CD4-positive, alpha-beta T cell (primary cell): ENCODE data around the gene MT4. TPM values are rescaled to one million over a fixed set of nuclear protein-coding genes. Genes with fewer than 3 reads are reported as not detected.

Experiments
- ATAC-seq: fragments of 200-7000 bp; cut with Tn5 transposase; one replicate; pipeline ENCODE4 v1.10.0; 2022; ENCODE audit warnings: mild to moderate bottlenecking; ENCODE audit not compliant: poor library complexity
- CTCF ChIA-PET: fragments of 350-600 bp; sonication (Branson Sonifier 250); formaldehyde crosslinking; loops from one replicate; lab custom pipeline; 2021; ENCODE audit warnings: antibody characterized with exemption, inconsistent platforms; lab: Charles Lee
- POLR2A ChIA-PET: fragments of 350-600 bp; sonication (Branson Sonifier 250); formaldehyde crosslinking; loops from one replicate; lab custom pipeline; 2021; ENCODE audit warnings: antibody characterized with exemption, inconsistent platforms; lab: Charles Lee
- DNase-seq, 14 experiments: peaks; one replicate each; pipeline ENCODE4 v3.0.0-alpha.2; 2013 to 2020; ENCODE audit warnings: mixed read lengths in 2 of 14
- H3K27ac ChIP-seq, 2 donors: one replicate each; pipeline versions ENCODE4 v1.5.1 to v1.7.0; 2013; ENCODE audit warnings: low read length in 2 of 2, low read depth in 1 of 2, mild to moderate bottlenecking in 1 of 2
- H3K27me3 ChIP-seq, 2 experiments: 1 replicate in 1 of 2; 2 replicates in 1 of 2; pipeline versions ENCODE4 v1.6.1 to v1.7.0; 2013; ENCODE audit warnings: low read length in 2 of 2, control low read depth in 1 of 2, mild to moderate bottlenecking in 1 of 2, moderate library complexity in 1 of 2; ENCODE audit not compliant: insufficient read depth in 2 of 2, control insufficient read depth in 1 of 2
- H3K36me3 ChIP-seq: one replicate; pipeline ENCODE4 v1.6.1; 2013; ENCODE audit warnings: low read length, control low read depth; ENCODE audit not compliant: insufficient read depth
- H3K4me1 ChIP-seq: one replicate; pipeline ENCODE4 v1.6.1; 2013; ENCODE audit warnings: low read length, control low read depth; ENCODE audit not compliant: insufficient read depth
- H3K4me3 ChIP-seq: one replicate; pipeline ENCODE4 v1.5.1; 2013; ENCODE audit warnings: mild to moderate bottlenecking, low read length, moderate library complexity
- H3K9me3 ChIP-seq, 2 experiments: 1 replicate in 1 of 2; 2 replicates in 1 of 2; pipeline versions ENCODE4 v1.6.1 to v1.7.0; 2013; ENCODE audit warnings: low read length in 2 of 2, mild to moderate bottlenecking in 2 of 2, control low read depth in 1 of 2, moderate library complexity in 1 of 2; ENCODE audit not compliant: control insufficient read depth in 1 of 2, insufficient read depth in 1 of 2
- H3K27ac Mint-ChIP-seq: one replicate; pipeline ENCODE4 v1.8.0; 2020; ENCODE audit warnings: mixed read lengths
- H3K27me3 Mint-ChIP-seq: one replicate; pipeline ENCODE4 v1.8.0; 2021; ENCODE audit warnings: mixed read lengths
- H3K36me3 Mint-ChIP-seq: one replicate; pipeline ENCODE4 v1.8.0; 2021; ENCODE audit warnings: low read depth, mixed read lengths
- H3K4me1 Mint-ChIP-seq: one replicate; pipeline ENCODE4 v1.8.0; 2021; ENCODE audit warnings: low read depth, mixed read lengths
- H3K4me3 Mint-ChIP-seq: one replicate; pipeline ENCODE4 v1.8.0; 2020; ENCODE audit warnings: mild to moderate bottlenecking, mixed read lengths
- H3K9me3 Mint-ChIP-seq: one replicate; pipeline ENCODE4 v1.8.0; 2020; ENCODE audit warnings: mixed read lengths
- CTCF ChIP-seq: fragments of 200-600 bp; IDR thresholded peaks from one replicate; pipeline ENCODE4 v1.8.0; 2022; ENCODE audit warnings: antibody characterized with exemption, mild to moderate bottlenecking
- intact Hi-C, 2 experiments: fragments of 100-400 bp; cut with DNase I in 1 of 2; cut with micrococcal nuclease in 1 of 2; formaldehyde crosslinking; loops; one replicate each; pipeline versions ENCODE4 v1.15.1 to v1.9.0; 2023 to 2025; cut with DNase I, micrococcal nuclease
- total RNA-seq, 174 experiments: library from RNA in 2 of 174; stranded (reverse) in 2 of 174; gene quantifications; one replicate each; pipeline ENCODE4 v1.2.3 and lab custom pipeline; 2021 to 2026

The MT4 gene
- total RNA-seq, 2 experiments from 2014 or later = not detected

DNA sequence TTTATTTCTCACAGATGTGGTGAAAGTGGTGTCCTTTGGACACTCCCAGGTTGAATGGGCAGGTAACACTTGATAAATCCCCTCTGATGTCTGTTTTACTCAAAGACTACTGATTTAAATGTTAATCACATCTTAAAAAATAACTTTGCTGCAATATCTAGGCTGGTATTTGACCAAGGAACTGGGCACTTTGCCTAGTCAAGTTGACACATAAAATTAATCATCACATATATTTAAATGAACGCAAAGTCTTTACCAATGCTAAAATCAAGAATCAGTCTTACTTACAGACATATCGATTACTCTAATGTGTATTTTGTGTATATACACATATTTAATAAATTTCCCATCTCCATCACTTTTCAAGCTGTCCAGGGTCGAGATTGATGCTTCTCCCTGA, 50.5 kb downstream of the MT4 start:
- Histone ChIP-seq H3K36me3 (no peaks in the 10 kb centered on the region), H3K27ac (no peak overlapping the region), H3K9me3 (no peaks in the 10 kb centered on the region), H3K27me3 (peaks cover 7 to 8% of the 10 kb centered on the region in 2 experiments), H3K4me1 (peaks cover 27% of the 10 kb centered on the region), H3K4me3 (no peak overlapping the region)
- Mint-ChIP-seq H3K4me3 (no peak overlapping the region), H3K27me3 (peaks cover 13% of the 10 kb centered on the region), H3K27ac (no peak overlapping the region), H3K36me3 (no peaks in the 10 kb centered on the region), H3K4me1 (peaks cover 19% of the 10 kb centered on the region), H3K9me3 (no peaks in the 10 kb centered on the region)
- POLR2A ChIA-PET = no interaction called here
- TF ChIP-seq CTCF = no peak
- DNase-seq = no peak
- ATAC-seq = no peak
- intact Hi-C loops = no loop called here
- CTCF ChIA-PET = no interaction called here

- Mint-ChIP-seq H3K27ac (no peak overlapping the region), H3K4me3 (peak overlapping the region; percentile 71), H3K4me1 (peaks cover 6% of the 10 kb centered on the region), H3K36me3 (no peaks in the 10 kb centered on the region), H3K27me3 (peaks cover 13% of the 10 kb centered on the region), H3K9me3 (no peaks in the 10 kb centered on the region)
- H3K27ac ChIP-seq = no peak overlapping the region
- H3K4me3 ChIP-seq = peak overlapping the region; percentile 31
- no peak for TF ChIP-seq CTCF
- ATAC-seq (no peak), DNase-seq (no peak)
- ChIA-PET CTCF (no interaction called here), POLR2A (interaction anchor here (1.4 kb wide), 1 partner anchor 8 kb away, joined by 7 read pairs; the partner anchor contains the start of gene MT2A)
- peaks cover 7 to 8% of the 10 kb centered on the region in 2 experiments for H3K27me3 ChIP-seq
- no peaks in the 10 kb centered on the region for H3K36me3 ChIP-seq
- intact Hi-C loops = no loop called here
- H3K9me3 ChIP-seq = no peaks in the 10 kb centered on the region
- peaks cover 14% of the 10 kb centered on the region for H3K4me1 ChIP-seq
Measured at GRCh38 chr16:56616608-56617211, 51.8 kb downstream of the MT4 start.

DNA sequence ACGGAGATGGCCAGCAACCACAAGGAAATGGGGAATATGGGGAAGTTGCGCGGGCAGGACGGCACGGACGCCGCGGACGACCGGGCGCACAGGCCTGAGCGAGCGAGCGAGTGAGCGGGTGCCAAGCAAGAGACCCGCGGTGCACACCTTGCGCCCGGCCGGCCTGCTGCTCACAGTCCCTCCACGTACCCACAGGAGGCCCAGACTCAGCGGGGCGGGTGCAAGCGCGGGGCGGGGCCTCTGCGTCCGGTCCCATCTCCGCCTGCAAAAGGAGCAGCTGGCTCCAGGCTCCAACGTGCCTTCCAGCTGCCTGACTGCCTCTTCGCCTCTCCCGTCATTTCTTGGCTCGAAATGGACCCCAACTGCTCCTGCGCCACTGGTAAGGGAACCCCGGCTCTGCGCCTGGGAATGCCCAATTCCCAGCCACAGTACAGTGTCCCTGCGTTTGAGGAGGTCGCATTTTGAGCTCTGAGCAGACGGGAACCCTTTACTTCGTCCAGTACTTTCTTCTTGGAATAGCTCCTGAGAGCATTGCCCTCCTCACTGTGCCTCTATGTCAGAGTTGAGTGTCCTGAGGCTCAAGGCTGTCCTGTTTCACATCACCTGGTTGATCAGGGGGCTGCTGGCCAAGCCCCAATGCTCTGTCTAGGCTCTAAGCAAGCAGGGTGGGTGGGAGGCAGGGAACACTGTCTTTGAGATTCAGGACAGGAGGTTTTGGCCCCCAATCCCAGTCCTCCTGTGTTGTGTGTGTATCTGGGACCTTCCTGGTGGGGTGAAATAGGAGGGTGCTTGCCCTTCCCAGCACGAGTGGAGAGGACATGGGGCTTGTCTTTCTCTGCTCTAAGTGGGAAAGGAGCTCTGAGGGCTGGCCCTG, 52.6 kb downstream of the MT4 start:
- intact Hi-C loops = no loop called here
- ATAC-seq = peak; percentile 98
- Mint-ChIP-seq H3K27me3 (peaks cover 13% of the 10 kb centered on the region), H3K4me1 (peaks cover 5% of the 10 kb centered on the region), H3K4me3 (peak overlapping the region; percentile 56), H3K27ac (no peak overlapping the region), H3K9me3 (no peaks in the 10 kb centered on the region), H3K36me3 (no peaks in the 10 kb centered on the region)
- Histone ChIP-seq H3K27ac (no peak overlapping the region), H3K36me3 (no peaks in the 10 kb centered on the region), H3K4me3 (peak overlapping the region; percentile 31), H3K27me3 (peaks cover 7 to 8% of the 10 kb centered on the region in 2 experiments), H3K9me3 (no peaks in the 10 kb centered on the region), H3K4me1 (peaks cover 14% of the 10 kb centered on the region)
- POLR2A ChIA-PET = interaction anchor here (1.4 kb wide), 1 partner anchor 9 kb away, joined by 7 read pairs; the partner anchor contains the start of gene MT2A
- CTCF ChIA-PET = interaction anchor here (1.2 kb wide), 1 partner anchor 19 kb away, joined by 3 read pairs; no protein-coding TSS in a partner anchor
- DNase-seq = peak in 10 of 14 experiments; percentile 23 to 75 (median 51)
- no peak for TF ChIP-seq CTCF
